Measurements from ENCODE around the gene ERC1.

Gene ERC1

GRCh38 chr12:1525858-1526257, 534.8 kb downstream of the ERC1 start:
- no peak for DNase-seq

DNA sequence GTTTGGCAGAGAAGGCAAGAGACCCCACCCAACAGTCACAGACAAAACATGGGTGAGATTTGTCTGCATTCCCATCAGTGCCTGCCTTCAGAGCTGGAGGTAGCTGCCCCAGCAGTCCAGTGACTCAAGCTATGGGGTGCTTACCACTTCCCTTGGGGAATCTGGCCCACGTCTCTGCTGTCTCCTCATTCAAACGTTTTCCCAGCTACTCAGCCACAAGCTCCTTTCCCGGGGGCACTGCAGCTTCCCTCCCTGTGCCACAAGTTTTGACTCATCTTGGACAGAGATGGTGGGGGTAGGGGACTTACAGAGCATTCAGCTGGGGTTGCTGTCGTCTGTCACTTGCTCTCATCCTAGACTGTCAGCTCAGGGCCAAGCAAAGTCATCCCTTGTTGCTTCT, 536.8 kb downstream of the ERC1 start:
- no peak for DNase-seq

DNA sequence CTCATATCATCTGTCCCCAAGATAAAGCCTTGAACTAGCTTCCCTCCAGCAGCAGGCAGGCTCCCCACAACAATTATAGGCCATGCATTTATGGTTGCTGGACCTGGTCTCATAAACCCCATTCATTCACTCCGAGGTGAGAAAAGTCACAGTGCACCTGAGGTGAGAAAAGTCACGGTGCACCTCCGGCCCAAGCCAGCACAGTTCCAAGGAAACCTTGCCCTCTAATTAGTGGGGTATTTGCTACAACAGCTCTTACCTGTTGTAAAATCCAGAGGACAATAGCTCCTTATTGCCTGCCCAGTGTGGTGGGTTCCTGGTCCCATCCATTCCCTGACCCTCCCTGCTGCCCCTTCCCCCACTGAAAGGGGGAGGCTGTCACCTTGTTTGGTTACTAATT, 537.8 kb downstream of the ERC1 start:
- DNase-seq, result no peak

DNA sequence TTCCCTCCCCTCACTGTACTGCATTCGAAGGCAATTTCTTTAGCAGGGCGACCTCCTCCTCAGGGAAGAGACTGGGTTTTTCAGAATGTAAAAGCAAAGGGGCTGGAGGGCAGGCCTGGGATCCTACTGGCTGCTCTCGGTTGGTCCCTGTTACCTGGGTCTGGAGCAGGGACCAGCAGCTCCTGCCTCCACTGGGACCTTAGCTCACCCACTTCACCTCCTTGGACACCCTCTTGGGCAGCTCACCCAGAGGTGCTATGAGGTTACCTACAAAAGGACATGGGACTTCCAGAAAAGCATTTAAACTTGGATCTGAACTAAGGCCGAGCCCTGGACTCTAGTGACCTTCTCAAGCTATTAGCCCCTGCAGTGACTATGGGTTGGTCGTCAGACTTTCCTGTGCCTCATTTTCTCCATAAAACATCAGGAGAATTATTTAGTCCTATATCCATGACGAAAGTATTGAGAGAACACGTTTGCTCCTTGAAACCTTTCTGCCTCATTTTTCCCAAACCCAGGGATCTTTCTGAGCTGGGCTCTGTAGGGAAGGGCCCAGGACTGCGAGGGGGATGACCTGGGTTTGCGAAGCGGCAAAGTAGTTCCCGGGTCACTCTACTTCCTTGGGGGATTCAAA, 538.3 kb downstream of the ERC1 start:
- DNase-seq, result no peak

GRCh38 chr12:1529862-1530591, 539.0 kb downstream of the ERC1 start:
- no peak for DNase-seq

- no peak for DNase-seq
Observed at GRCh38 chr12:1530592-1531152, 539.6 kb downstream of the ERC1 start.

GRCh38 chr12:1531153-1531653, 540.2 kb downstream of the ERC1 start:
- no peak for DNase-seq

DNA sequence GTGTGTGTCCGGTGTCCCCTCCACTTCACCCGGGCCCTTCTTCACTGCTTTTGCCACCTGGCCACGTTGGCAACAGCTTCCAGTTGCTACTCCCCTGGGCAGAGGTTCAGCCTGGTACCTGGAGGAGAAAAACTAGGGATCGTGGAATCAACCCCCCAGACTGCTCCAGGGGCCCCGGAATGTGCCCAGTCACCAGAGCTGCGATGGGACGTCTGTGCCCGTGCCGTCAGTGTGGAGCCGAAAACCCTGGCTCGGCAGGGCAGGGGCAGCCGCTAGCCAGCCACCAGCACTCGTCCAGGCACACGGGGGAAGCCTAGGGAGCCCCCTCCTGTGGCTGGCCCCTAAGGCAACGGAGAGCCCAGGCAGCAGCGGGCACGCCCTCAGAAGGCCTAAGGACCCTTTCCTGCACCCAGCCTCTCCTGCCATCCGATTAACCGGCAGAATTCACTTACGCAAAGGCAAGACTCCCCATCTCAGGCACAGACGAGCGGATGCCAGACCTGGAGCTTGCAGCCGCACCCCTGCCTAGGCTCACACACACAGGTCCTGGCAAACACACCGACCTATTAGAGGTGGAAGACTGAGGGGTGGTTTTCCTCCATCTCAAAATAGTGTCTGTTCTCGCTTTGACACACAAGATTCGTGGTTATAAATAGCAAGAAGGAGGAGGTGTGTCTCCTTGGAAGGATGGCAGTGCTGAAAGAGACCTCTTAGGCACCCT, 540.8 kb downstream of the ERC1 start:
- no peak for DNase-seq

- DNase-seq, result no peak
Observed at GRCh38 chr12:1532375-1533165, 541.5 kb downstream of the ERC1 start.

DNA sequence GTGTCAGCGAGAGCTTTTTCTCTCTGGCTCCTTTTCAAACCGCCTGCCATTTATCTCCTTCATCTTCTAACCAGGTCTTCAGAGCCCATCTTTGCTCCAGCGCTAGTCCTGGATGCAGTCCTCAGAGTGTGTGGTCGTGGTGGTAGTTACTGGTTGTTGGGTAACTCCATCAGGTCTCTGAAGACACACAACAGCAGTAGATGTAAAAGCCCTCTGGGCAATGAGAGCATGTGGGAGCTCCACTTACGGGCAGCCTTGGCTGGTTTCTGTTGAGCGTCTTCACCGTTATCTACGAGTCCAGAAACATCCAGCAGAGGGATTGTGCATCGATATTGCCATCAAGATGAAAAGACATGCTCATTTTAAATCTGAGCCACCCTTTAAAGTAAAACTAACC, 542.2 kb downstream of the ERC1 start:
- no peak for DNase-seq

- DNase-seq, result no peak
Observed at GRCh38 chr12:1533602-1534304, 542.7 kb downstream of the ERC1 start.

- no peak for DNase-seq
Observed at GRCh38 chr12:1534748-1535147, 543.7 kb downstream of the ERC1 start.

GRCh38 chr12:1536817-1537216, 545.8 kb downstream of the ERC1 start:
- DNase-seq, result no peak

DNA sequence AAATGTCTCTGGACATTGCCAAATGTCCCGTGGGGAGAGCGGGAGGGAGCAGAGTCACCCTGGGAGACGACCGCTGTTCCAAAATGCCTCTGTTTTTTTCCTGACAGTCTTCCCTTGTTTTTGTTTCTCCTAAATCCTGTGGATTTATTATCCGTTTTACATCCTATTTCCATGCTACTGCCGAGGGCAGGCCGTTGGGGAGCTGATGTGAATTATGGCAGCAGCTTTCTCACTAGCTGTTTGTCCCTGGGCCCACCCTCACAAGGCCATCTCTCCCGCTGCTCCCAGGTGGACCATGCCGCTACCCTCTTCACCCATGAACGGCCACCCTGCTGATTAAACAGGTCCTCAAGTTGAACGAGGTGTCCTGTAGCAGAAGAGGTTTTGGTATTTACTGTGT, 548.1 kb downstream of the ERC1 start:
- DNase-seq, result no peak

DNA sequence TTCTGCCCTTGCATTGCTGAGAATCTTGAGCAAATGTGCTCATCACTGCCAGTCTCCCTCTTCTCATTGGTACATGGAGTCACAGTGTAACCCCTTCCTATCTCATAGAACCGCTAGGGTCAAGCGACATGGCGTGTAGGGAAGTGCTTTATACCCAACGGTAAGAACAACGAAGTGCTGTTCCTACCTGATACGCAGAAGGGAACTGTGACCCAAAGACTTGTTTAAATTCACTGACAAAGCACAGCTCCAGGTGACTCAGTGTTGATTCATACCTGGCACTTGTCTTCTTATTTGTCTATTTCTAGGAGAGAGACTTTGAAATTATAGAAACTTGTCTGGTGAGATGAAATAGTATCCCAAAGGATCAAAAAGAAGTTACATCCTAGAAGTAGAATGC, 549.7 kb downstream of the ERC1 start:
- no peak for DNase-seq

DNA sequence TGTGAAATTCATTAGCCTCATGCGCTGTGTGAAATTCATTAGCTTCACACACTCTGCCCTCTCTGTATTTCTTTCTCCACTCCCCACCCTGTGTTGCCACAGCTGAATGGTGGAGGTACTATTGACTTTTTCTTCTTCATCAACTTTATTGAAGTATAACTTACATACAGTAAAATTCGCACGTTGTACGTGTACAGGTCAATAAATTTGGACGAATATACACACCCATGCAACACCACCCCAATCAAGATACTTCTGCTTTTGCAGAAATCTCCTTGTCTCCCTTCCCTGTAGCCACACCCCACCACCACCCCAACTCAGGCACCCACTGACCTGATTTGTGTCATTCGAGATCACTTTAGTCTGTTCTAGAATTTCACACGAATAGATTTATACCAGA, 551.6 kb downstream of the ERC1 start:
- DNase-seq, result no peak

GRCh38 chr12:1544996-1545700, 554.1 kb downstream of the ERC1 start:
- no peak for DNase-seq
